ENCODE results near the gene PCDHB11.
"Not testable (repeated sequence)": the region's sequence is repeated elsewhere in the genome, so short reads cannot be mapped to it uniquely, and the experiment has no call there.

Gene PCDHB11

DNA sequence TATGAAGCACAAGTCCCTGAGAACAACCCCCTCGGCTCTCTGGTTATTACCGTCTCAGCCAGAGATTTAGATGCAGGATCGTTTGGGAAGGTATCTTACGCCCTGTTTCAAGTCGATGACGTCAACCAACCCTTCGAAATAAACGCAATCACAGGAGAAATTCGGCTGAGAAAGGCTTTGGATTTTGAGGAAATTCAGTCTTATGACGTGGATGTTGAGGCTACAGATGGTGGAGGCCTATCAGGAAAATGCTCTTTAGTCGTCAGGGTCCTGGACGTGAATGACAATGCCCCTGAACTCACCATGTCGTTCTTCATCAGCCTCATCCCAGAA, 48.5 kb upstream of the PCDHB11 start:
- Histone ChIP-seq H3K36me3 (replicated peaks; ENCODE audit: insufficient read depth, low read length) (no peaks in the 10 kb centered on the region), H3F3A (ENCODE audit: insufficient read depth, low read length) (no peaks in the 10 kb centered on the region), H3K4me3 (ENCODE audit: low read length) (no peak overlapping the region), H3K4me1 (ENCODE audit: low read length) (no peaks in the 10 kb centered on the region), H4K20me1 (ENCODE audit: insufficient read depth, low read length) (no peaks in the 10 kb centered on the region), H3K27ac (ENCODE audit: low read length) (no peak overlapping the region), H3K9me2 (replicated peaks; ENCODE audit: insufficient read depth, low read length) (no peaks in the 10 kb centered on the region), H3K9me3 (replicated peaks; ENCODE audit: insufficient read depth, low read length) (no peaks in the 10 kb centered on the region), H3K27me3 (replicated peaks; ENCODE audit: insufficient read depth, low read length) (no peaks in the 10 kb centered on the region), H2AFZ (ENCODE audit: low read length) (no peak overlapping the region), H3K9ac (ENCODE audit: low read length) (no peak overlapping the region), H3K4me2 (ENCODE audit: low read depth, low read length) (no peak overlapping the region), H3K79me2 (ENCODE audit: low read length) (no peaks in the 10 kb centered on the region)
- no peak for DNase-seq
- TF ChIP-seq EZH2phosphoT487 (IDR thresholded peaks at IDR 0.05; ENCODE audit: low read length) = no peak
- TF ChIP-seq, protein P1, sequence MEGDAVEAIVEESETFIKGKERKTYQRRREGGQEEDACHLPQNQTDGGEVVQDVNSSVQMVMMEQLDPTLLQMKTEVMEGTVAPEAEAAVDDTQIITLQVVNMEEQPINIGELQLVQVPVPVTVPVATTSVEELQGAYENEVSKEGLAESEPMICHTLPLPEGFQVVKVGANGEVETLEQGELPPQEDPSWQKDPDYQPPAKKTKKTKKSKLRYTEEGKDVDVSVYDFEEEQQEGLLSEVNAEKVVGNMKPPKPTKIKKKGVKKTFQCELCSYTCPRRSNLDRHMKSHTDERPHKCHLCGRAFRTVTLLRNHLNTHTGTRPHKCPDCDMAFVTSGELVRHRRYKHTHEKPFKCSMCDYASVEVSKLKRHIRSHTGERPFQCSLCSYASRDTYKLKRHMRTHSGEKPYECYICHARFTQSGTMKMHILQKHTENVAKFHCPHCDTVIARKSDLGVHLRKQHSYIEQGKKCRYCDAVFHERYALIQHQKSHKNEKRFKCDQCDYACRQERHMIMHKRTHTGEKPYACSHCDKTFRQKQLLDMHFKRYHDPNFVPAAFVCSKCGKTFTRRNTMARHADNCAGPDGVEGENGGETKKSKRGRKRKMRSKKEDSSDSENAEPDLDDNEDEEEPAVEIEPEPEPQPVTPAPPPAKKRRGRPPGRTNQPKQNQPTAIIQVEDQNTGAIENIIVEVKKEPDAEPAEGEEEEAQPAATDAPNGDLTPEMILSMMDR (IDR thresholded peaks at IDR 0.05; ENCODE audit: low read length) = no peak
- no peak for TF ChIP-seq EZH2 (optimal IDR thresholded peaks at IDR 0.05; ENCODE audit: low read depth, low read length)

DNA sequence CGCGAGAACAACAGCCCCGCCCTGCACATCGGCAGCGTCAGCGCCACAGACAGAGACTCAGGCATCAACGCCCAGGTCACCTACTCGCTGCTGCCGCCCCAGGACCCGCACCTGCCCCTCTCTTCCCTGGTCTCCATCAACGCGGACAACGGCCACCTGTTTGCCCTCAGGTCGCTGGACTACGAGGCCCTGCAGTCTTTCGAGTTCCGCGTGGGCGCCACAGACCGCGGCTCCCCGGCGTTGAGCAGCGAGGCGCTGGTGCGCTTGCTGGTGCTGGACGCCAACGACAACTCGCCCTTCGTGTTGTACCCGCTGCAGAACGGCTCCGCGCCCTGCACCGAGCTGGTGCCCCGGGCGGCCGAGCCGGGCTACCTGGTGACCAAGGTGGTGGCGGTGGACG, 47.8 kb upstream of the PCDHB11 start:
- not testable (repeated sequence) for H3K79me2 ChIP-seq (ENCODE audit: low read length); H3K36me3 ChIP-seq (replicated peaks; ENCODE audit: insufficient read depth, low read length); H3K27ac ChIP-seq (ENCODE audit: low read length); H3K27me3 ChIP-seq (replicated peaks; ENCODE audit: insufficient read depth, low read length); H2AFZ ChIP-seq (ENCODE audit: low read length); H3K4me2 ChIP-seq (ENCODE audit: low read depth, low read length); DNase-seq; H3K4me3 ChIP-seq (ENCODE audit: low read length); H4K20me1 ChIP-seq (ENCODE audit: insufficient read depth, low read length); H3K9me3 ChIP-seq (replicated peaks; ENCODE audit: insufficient read depth, low read length); H3F3A ChIP-seq (ENCODE audit: insufficient read depth, low read length); H3K9ac ChIP-seq (ENCODE audit: low read length); H3K4me1 ChIP-seq (ENCODE audit: low read length); H3K9me2 ChIP-seq (replicated peaks; ENCODE audit: insufficient read depth, low read length)

DNA sequence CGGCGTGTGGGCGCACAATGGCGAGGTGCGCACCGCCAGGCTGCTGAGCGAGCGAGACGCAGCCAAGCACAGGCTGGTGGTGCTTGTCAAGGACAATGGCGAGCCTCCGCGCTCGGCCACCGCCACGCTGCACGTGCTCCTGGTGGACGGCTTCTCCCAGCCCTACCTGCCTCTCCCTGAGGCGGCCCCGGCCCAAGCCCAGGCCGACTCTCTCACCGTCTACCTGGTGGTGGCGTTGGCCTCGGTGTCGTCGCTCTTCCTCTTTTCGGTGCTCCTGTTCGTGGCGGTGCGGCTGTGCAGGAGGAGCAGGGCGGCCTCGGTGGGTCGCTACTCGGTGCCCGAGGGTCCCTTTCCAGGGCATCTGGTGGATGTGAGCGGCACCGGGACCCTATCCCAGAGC, 47.3 kb upstream of the PCDHB11 start:
- H3K4me1 ChIP-seq (ENCODE audit: low read length); H3K36me3 ChIP-seq (replicated peaks; ENCODE audit: insufficient read depth, low read length); H3K4me2 ChIP-seq (ENCODE audit: low read depth, low read length); H4K20me1 ChIP-seq (ENCODE audit: insufficient read depth, low read length); H2AFZ ChIP-seq (ENCODE audit: low read length); H3K9ac ChIP-seq (ENCODE audit: low read length); H3K27me3 ChIP-seq (replicated peaks; ENCODE audit: insufficient read depth, low read length); H3K9me2 ChIP-seq (replicated peaks; ENCODE audit: insufficient read depth, low read length); H3K4me3 ChIP-seq (ENCODE audit: low read length); DNase-seq; H3F3A ChIP-seq (ENCODE audit: insufficient read depth, low read length); H3K27ac ChIP-seq (ENCODE audit: low read length); H3K79me2 ChIP-seq (ENCODE audit: low read length); H3K9me3 ChIP-seq (replicated peaks; ENCODE audit: insufficient read depth, low read length): not testable (repeated sequence)

DNA sequence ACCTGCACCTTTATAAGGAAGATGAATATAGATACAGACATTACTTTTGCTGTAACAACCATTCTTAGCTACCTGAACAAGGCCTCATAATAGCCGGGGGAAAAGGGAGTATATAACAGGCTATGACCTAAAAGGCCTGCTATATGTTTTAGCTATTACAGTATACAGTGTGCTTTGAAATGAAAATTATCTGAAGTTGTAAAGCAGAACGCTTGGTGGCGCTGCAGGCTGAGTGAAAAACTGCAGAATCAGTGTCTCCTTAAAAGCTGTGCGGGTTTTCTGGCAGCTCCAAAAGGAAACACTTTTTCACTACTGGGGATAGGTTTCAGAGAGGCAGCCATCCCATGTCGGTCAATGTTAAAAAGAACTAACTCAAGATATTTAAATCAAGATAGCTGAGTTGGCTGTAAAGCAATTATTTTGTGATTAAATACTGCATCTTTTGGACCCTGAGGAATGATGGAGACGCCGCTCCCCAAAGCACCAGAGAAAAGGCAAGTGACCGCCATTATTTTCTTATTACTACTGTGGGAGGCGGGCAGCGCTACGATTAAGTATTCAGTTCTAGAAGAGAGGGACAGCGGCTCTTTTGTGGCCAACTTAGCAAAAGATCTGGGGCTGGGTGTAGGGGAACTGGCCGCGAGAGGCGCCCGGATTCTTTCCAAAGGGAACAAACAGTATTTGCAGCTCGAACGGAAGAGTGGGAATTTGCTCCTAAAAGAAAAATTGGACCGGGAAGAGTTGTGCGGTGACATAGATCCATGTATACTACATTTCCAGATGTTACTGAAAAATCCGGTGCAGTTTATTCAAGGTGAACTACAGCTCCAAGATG, 43.7 kb upstream of the PCDHB11 start:
- DNase-seq = no peak
- Histone ChIP-seq H3K27me3 (replicated peaks; ENCODE audit: insufficient read depth, low read length) (no peaks in the 10 kb centered on the region), H3K9me2 (replicated peaks; ENCODE audit: insufficient read depth, low read length) (no peaks in the 10 kb centered on the region), H3K36me3 (replicated peaks; ENCODE audit: insufficient read depth, low read length) (no peaks in the 10 kb centered on the region), H3F3A (ENCODE audit: insufficient read depth, low read length) (no peaks in the 10 kb centered on the region), H3K4me2 (ENCODE audit: low read depth, low read length) (no peak overlapping the region), H2AFZ (ENCODE audit: low read length) (no peak overlapping the region), H4K20me1 (ENCODE audit: insufficient read depth, low read length) (no peaks in the 10 kb centered on the region), H3K27ac (ENCODE audit: low read length) (no peak overlapping the region), H3K4me1 (ENCODE audit: low read length) (no peaks in the 10 kb centered on the region), H3K79me2 (ENCODE audit: low read length) (no peaks in the 10 kb centered on the region), H3K4me3 (ENCODE audit: low read length) (no peak overlapping the region), H3K9ac (ENCODE audit: low read length) (no peak overlapping the region), H3K9me3 (replicated peaks; ENCODE audit: insufficient read depth, low read length) (no peaks in the 10 kb centered on the region)
- TF ChIP-seq, protein P1 (IDR thresholded peaks at IDR 0.05; ENCODE audit: low read length) = peak; percentile 43
- TF ChIP-seq EZH2phosphoT487 (IDR thresholded peaks at IDR 0.05; ENCODE audit: low read length) = no peak

DNA sequence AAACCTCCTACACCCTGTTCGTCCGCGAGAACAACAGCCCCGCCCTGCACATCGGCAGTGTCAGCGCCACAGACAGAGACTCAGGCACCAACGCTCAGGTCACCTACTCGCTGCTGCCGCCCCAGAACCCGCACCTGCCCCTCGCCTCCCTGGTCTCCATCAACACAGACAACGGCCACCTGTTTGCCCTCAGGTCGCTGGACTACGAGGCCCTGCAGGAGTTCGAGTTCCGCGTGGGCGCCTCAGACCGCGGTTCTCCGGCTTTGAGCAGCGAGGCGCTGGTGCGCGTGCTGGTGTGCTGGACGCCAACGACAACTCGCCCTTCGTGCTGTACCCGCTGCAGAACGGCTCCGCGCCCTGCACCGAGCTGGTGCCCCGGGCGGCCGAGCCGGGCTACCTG, 42.1 kb upstream of the PCDHB11 start:
- not testable (repeated sequence) for H3K27ac ChIP-seq (ENCODE audit: low read length); H3F3A ChIP-seq (ENCODE audit: insufficient read depth, low read length); H3K79me2 ChIP-seq (ENCODE audit: low read length); H3K4me1 ChIP-seq (ENCODE audit: low read length); DNase-seq; H3K4me3 ChIP-seq (ENCODE audit: low read length); H3K27me3 ChIP-seq (replicated peaks; ENCODE audit: insufficient read depth, low read length); H3K9me2 ChIP-seq (replicated peaks; ENCODE audit: insufficient read depth, low read length); H3K9ac ChIP-seq (ENCODE audit: low read length); H3K4me2 ChIP-seq (ENCODE audit: low read depth, low read length); H4K20me1 ChIP-seq (ENCODE audit: insufficient read depth, low read length); H3K9me3 ChIP-seq (replicated peaks; ENCODE audit: insufficient read depth, low read length); H3K36me3 ChIP-seq (replicated peaks; ENCODE audit: insufficient read depth, low read length); H2AFZ ChIP-seq (ENCODE audit: low read length)

DNA sequence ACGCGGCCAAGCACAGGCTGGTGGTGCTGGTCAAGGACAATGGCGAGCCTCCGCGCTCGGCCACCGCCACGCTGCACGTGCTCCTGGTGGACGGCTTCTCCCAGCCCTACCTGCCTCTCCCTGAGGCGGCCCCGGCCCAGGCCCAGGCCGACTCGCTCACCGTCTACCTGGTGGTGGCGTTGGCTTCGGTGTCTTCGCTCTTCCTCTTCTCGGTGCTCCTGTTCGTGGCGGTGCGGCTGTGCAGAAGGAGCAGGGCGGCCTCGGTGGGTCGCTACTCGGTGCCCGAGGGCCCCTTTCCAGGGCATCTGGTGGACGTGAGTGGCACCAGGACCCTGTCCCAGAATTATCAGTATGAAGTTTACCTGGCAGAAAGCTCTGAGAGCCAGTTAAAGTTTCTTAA, 41.5 kb upstream of the PCDHB11 start:
- not testable (repeated sequence) for H3K4me3 ChIP-seq (ENCODE audit: low read length); H3K9me3 ChIP-seq (replicated peaks; ENCODE audit: insufficient read depth, low read length); H3K27ac ChIP-seq (ENCODE audit: low read length); H3K4me2 ChIP-seq (ENCODE audit: low read depth, low read length); H3F3A ChIP-seq (ENCODE audit: insufficient read depth, low read length); H4K20me1 ChIP-seq (ENCODE audit: insufficient read depth, low read length); H3K27me3 ChIP-seq (replicated peaks; ENCODE audit: insufficient read depth, low read length); H2AFZ ChIP-seq (ENCODE audit: low read length); H3K9ac ChIP-seq (ENCODE audit: low read length); H3K4me1 ChIP-seq (ENCODE audit: low read length); H3K36me3 ChIP-seq (replicated peaks; ENCODE audit: insufficient read depth, low read length); H3K9me2 ChIP-seq (replicated peaks; ENCODE audit: insufficient read depth, low read length); DNase-seq; H3K79me2 ChIP-seq (ENCODE audit: low read length)

Measured in MM.1S (cell line).